Fibroblast of the aortic adventitia (primary cell): ENCODE data around the gene AHCYL1. TPM values are rescaled to one million over a fixed set of nuclear protein-coding genes. Genes with fewer than 3 reads are reported as not detected.

ENCODE experiments used
- DNase-seq: peaks from one replicate; pipeline ENCODE4 v3.0.0-alpha.2; 2010; ENCODE audit warnings: low read depth
- H3K4me3 ChIP-seq: 2 replicates; pipeline ENCODE4 v1.5.1; 2011; ENCODE audit warnings: low read depth, mild to moderate bottlenecking, control low read depth, low read length, moderate library complexity
- total RNA-seq: library from RNA; depleted of rRNA; stranded (reverse); fragments of >200 nt; gene quantifications from 2 replicates; pipeline ENCODE4 v1.2.3, GENCODE V29; 2012; ENCODE audit warnings: low replicate concordance
- TF ChIP-seq, protein P1 (sequence below): IDR thresholded peaks from 2 replicates; pipeline ENCODE4 v1.5.1; 2011; ENCODE audit warnings: mild to moderate bottlenecking, low read length, control low read depth, inconsistent platforms; ENCODE audit not compliant: insufficient read depth

AHCYL1 gene
- total RNA-seq, 1 donor: 48.5 TPM

DNA sequence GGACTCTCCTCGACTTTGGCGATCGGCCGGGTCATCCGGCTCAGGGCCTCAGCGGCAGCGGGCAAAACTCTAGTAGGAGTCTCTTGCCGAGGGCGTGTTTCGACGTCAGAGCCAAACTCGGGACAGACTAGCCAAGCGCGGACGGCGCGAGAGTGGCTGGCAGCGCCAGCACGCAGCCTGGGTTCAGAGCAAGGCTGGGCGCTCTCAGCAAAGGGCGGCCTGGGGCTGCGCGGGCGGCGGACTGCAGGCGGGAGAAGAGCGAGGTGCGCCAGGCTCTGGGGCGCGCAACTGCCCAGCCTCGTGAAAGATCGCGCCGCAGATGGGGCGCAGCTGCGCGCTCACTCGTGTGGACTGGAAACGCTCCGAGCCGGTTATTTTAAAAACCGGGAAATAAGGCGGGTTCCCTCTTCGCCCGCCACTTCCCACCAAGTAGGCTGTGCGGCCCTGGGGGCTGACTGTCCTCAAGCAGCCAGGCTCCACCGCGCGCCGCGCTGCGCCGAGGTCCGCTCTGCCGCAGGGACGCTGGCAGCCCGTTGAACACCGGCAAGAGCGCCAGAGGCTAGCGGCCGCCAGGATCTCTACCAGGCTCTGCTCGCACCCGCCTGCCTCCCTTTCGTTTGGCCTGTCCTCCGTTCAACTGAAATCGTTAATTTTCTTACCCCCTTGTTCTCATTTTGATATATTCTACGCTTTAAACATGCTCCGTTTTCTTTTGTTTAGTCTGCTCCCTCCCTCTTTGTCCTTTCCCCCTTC is 83.5 kb downstream of the AHCYL1 start:
- DNase-seq: no peak
- H3K4me3 ChIP-seq: no peak overlapping the region

DNA sequence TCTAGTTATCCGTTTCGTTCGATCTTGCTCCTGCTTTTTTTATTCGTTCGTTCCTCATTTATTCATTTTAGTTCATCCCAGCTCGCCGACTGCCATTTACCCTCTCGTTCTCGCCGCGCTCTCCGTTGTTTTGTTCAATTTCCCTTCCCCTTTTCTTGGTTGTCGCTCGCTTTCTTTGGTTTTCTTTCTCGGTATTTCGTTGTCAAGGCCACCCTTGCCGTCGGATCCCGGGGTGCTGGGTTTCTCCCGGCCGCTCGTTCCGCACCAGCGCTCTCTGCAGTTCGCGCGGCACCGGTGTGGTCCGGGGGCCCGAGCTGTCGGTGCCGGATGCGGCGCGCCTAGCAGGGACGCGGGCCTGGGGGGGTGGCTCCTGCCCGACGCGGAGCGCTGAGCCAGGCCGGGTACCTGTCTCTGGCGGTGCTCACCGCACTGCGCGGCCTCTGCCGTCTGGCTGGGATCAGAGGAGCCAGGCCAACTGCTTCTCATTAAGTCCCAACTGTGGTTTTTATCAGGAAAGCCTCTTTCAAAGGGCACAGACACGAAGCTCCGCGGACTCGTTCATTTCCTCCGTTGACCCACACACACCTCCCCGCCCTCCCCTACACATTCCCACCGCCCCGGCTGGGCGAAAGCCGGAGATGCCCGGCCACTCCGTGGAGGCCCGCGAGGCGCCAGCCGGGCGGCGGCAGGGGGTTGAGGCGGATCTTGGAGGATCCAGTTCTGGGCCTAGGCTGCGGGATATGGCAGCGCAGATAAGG is 84.3 kb downstream of the AHCYL1 start:
- peak; percentile 13 for DNase-seq
- TF ChIP-seq, protein P1, sequence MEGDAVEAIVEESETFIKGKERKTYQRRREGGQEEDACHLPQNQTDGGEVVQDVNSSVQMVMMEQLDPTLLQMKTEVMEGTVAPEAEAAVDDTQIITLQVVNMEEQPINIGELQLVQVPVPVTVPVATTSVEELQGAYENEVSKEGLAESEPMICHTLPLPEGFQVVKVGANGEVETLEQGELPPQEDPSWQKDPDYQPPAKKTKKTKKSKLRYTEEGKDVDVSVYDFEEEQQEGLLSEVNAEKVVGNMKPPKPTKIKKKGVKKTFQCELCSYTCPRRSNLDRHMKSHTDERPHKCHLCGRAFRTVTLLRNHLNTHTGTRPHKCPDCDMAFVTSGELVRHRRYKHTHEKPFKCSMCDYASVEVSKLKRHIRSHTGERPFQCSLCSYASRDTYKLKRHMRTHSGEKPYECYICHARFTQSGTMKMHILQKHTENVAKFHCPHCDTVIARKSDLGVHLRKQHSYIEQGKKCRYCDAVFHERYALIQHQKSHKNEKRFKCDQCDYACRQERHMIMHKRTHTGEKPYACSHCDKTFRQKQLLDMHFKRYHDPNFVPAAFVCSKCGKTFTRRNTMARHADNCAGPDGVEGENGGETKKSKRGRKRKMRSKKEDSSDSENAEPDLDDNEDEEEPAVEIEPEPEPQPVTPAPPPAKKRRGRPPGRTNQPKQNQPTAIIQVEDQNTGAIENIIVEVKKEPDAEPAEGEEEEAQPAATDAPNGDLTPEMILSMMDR: no peak
- H3K4me3 ChIP-seq: no peak overlapping the region

More for the DNA sequence above, 83.5 kb downstream of the AHCYL1 start:
- TF ChIP-seq, protein P1: no peak

DNA sequence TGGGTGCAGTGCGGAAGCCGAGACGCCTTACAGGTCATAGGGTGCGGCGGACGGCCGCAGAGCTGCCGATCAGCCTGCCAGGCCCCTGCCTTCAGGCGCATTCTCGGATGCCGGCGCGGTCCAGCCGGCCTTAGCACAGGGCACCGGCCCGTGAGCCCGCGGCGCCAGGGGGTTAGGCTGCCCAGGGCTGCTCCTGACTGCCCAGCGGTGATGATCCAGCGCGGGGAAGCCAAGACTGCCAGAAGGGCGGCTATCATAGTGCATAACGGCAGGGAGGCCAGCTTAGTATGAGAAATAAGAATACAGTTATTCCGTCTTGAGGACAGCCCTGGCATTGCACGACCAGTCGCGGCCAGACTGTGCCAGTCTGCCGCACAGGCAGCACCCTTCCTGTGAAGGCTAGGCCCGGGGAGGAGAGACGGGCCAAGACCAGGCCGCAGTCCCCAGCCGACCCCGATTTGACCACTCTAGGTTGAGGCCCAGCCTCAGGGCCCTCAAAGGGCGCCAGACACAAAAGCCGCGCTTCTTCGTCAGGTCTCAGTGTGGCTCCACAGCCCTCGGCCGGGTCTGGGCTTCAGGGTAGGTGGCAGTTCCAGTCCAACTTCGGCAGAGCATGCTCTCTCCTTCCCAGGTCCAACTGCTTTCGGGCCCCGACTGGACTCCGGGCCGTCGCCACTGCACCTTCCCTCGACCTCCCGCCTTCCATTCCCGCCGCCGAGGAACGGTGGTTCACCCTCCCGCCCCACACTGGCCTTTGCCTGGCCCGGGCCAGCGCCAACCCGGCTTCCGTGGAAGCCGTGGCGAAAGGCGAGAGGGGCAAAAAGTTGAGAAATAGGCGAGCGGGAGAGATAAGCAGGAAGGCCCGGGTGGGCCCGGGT is 85.1 kb downstream of the AHCYL1 start:
- TF ChIP-seq, protein P1: no peak
- H3K4me3 ChIP-seq: no peak overlapping the region
- no peak for DNase-seq

DNA sequence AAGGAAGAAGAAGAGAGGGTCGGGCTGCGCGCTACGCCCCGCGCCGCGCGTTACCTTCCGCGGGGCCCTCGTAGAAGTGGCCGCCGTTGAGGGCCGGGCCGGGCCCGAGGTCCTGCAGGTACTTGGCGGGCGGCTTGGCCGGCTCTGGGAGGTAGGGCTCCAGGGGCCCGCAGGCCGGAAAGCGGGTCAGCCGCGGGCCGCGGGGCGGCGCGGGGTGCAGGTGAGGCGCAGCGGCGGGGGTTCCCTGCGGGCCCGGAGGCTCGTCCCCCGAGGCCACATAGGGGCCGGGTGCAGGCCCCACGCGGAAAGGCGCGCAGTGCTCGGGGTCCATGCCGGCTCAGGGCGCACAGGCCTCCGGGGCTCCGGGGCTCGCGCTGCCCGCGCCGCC is 85.7 kb downstream of the AHCYL1 start:
- TF ChIP-seq, protein P1: no peak
- H3K4me3 ChIP-seq: no peak overlapping the region
- no peak for DNase-seq

DNA sequence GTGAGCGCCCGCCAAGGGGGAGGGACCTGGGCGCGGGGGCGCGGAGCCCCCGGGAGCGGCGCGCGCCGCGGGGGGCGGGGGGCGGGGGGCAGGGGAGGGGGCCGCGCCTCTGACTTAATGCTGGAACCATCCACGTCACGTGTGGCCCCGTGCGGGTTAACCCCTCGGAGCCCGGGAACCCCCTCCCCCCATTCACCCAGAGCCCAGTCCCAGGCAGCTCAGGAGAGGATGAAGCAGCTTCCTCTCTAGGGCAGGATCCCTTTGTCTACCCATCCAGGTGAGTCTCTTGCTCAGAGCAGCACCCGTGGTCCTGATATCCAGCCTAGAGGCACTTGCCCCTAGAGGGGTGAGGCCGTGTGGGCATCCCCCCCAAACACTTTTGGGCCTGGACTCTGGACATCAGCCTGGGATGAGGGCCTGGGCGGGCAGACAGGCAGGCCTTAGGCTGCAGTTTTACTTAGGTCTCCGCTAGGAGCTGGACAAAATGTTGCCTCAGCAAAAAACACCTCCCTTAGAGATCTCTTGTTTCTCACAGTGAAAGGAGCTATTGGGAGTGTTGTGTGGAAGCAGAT is 86.2 kb downstream of the AHCYL1 start, which contains the start of gene ALX3:
Gene ALX3, minus strand, starts transcription at position 2 of the 572 bp plus-strand sequence. CDS start 60 bp downstream, outside the sequence.
- no peak for DNase-seq
- TF ChIP-seq, protein P1: no peak
- H3K4me3 ChIP-seq: no peak within 1 kb of the TSS

Other genes starting within 250 kb of the AHCYL1 start
- 96.0 and 188 TPM in 2 replicates for gene GSTM3, start 243.7 kb upstream of the AHCYL1 start, total RNA-seq
- not detected in 2 replicates for gene EPS8L3, start 220.8 kb upstream of the AHCYL1 start, total RNA-seq
- gene CSF1, start 73.9 kb upstream of the AHCYL1 start, total RNA-seq: 36.5 and 61.9 TPM in 2 replicates
- 29.0 and 50.3 TPM in 2 replicates for gene STRIP1, start 49.9 kb downstream of the AHCYL1 start, total RNA-seq
- gene ALX3, start 85.9 kb downstream of the AHCYL1 start, total RNA-seq: 0.09 TPM in 1 of 2 replicates, not detected in the other
- gene UBL4B, start 127.7 kb downstream of the AHCYL1 start, total RNA-seq: not detected in 2 replicates
- 0.16 and 0.90 TPM in 2 replicates for gene SLC6A17, start 165.7 kb downstream of the AHCYL1 start, total RNA-seq
- gene KCNC4, start 225.5 kb downstream of the AHCYL1 start, total RNA-seq: 4.7 and 6.8 TPM in 2 replicates